DOHH2 (cell line): ENCODE data around the gene HES7.

ENCODE experiments used
- EZH2phosphoT487 ChIP-seq: fragments of 200-600 bp; sonication (generic); IDR thresholded peaks from 2 replicates; pipeline ENCODE4 v1.6.1; 2017; ENCODE audit warnings: borderline replicate concordance, mild to moderate bottlenecking, antibody characterized with exemption, low read length, moderate library complexity, mixed read lengths
- TF ChIP-seq, protein P1 (sequence below): fragments of 200-600 bp; sonication (generic); IDR thresholded peaks from one replicate; pipeline ENCODE4 v1.5.1; 2014; ENCODE audit warnings: antibody characterized with exemption, mild to moderate bottlenecking, low read depth, low read length; ENCODE audit not compliant: poor library complexity, severe bottlenecking

DNA sequence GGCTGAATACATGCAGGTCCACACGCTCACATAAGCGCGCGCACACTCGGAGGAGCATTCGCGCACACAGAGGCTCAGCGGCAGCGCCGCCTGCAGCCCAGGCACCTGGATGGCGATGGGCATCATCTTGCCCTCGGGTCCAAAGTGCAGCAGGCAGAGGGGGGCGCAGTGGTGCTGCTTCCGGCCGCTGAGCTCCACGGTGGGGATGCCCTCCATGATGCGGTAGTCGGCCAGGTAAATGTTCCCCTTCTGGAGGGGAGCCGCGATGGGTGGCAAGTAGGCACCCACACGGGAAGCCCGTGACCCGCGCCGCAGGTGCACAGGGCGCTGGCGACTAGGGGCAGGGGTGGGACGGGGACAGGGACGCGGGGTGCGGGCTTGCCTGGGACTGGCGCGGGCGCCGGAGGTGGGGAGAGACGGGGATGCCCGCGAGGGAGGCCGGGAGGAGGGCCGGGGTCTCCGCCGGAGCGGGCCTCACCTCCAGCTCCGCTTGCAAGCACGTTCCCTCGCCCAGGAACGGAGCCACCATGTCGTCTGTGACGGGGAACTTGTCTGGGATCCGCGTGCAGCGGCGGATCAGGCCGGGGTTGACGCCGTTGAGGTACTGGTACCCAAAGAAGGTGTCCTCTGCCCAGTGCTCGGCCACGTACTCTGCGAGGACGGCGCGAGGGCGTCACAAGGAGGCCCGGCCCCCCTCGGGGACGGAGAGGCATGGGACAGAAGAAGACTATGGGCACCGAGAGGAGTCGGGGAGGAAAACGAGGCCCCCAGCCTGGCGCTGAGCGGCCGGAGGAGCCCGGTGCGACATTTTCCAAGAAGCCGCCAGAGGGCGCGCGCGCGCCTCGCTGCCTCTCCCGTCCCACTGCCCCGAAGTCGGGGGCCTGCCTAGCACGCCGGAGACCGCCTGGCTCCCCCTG, 44.4 kb downstream of the HES7 start:
- TF ChIP-seq, protein P1, sequence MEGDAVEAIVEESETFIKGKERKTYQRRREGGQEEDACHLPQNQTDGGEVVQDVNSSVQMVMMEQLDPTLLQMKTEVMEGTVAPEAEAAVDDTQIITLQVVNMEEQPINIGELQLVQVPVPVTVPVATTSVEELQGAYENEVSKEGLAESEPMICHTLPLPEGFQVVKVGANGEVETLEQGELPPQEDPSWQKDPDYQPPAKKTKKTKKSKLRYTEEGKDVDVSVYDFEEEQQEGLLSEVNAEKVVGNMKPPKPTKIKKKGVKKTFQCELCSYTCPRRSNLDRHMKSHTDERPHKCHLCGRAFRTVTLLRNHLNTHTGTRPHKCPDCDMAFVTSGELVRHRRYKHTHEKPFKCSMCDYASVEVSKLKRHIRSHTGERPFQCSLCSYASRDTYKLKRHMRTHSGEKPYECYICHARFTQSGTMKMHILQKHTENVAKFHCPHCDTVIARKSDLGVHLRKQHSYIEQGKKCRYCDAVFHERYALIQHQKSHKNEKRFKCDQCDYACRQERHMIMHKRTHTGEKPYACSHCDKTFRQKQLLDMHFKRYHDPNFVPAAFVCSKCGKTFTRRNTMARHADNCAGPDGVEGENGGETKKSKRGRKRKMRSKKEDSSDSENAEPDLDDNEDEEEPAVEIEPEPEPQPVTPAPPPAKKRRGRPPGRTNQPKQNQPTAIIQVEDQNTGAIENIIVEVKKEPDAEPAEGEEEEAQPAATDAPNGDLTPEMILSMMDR = peak; percentile 74
- no peak for TF ChIP-seq EZH2phosphoT487
